ENCODE measurements around the gene TPRG1.

Gene TPRG1

GRCh38 chr3:189233225-189233858 lies 61.6 kb downstream of the TPRG1 start:
- peak; percentile 3 to 59 for DNase-seq

- no peak for DNase-seq
These were observed 63.4 kb downstream of the TPRG1 start for GRCh38 chr3:189235214-189235613.

GRCh38 chr3:189236352-189236751 lies 64.6 kb downstream of the TPRG1 start:
- DNase-seq: no peak

GRCh38 chr3:189237526-189237925 lies 65.8 kb downstream of the TPRG1 start:
- DNase-seq: no peak

- no peak for DNase-seq
These were observed 66.3 kb downstream of the TPRG1 start for GRCh38 chr3:189238071-189238470.

GRCh38 chr3:189239616-189240015 lies 67.8 kb downstream of the TPRG1 start:
- DNase-seq: no peak

GRCh38 chr3:189249987-189250386 lies 78.2 kb downstream of the TPRG1 start:
- DNase-seq: no peak

- no peak for DNase-seq
These were observed 86.5 kb downstream of the TPRG1 start for GRCh38 chr3:189258261-189258660.

GRCh38 chr3:189260556-189261493 lies 89.1 kb downstream of the TPRG1 start:
- no peak for DNase-seq

- no peak for DNase-seq
These were observed 91.0 kb downstream of the TPRG1 start for GRCh38 chr3:189262746-189263145.

GRCh38 chr3:189267981-189268613 lies 96.3 kb downstream of the TPRG1 start:
- DNase-seq: no peak

GRCh38 chr3:189269365-189269764 lies 97.6 kb downstream of the TPRG1 start:
- DNase-seq: no peak

- peak; percentile 23 to 24 for DNase-seq
These were observed 98.6 kb downstream of the TPRG1 start for GRCh38 chr3:189270248-189270832.

GRCh38 chr3:189272500-189273119 lies 100.8 kb downstream of the TPRG1 start:
- DNase-seq: no peak

- DNase-seq: no peak
These were observed 102.0 kb downstream of the TPRG1 start for GRCh38 chr3:189273736-189274135.

- no peak for DNase-seq
These were observed 103.4 kb downstream of the TPRG1 start for GRCh38 chr3:189275182-189275581.

GRCh38 chr3:189275852-189276251 lies 104.1 kb downstream of the TPRG1 start:
- no peak for DNase-seq

- DNase-seq: peak in 1 of 2 donors; percentile 1
These were observed 104.9 kb downstream of the TPRG1 start for GRCh38 chr3:189276444-189277219.

- no peak for DNase-seq
These were observed 105.9 kb downstream of the TPRG1 start for GRCh38 chr3:189277711-189278110.

GRCh38 chr3:189278221-189278620 lies 106.5 kb downstream of the TPRG1 start:
- DNase-seq: no peak

GRCh38 chr3:189282189-189282588 lies 110.4 kb downstream of the TPRG1 start:
- DNase-seq: no peak

- no peak for DNase-seq
These were observed 111.0 kb downstream of the TPRG1 start for GRCh38 chr3:189282741-189283140.
